Neural progenitor cell (in vitro differentiated cells): ENCODE results near the gene KNOP1.

ENCODE experiments used
- EZH2 ChIP-seq: fragments of 200-600 bp; sonication (generic); IDR thresholded peaks from 2 replicates; pipeline ENCODE4 v1.6.1; 2017; ENCODE audit warnings: antibody characterized with exemption, mild to moderate bottlenecking, moderate library complexity
- EZH2phosphoT487 ChIP-seq: fragments of 200-600 bp; sonication (generic); IDR thresholded peaks from 2 replicates; pipeline ENCODE4 v1.6.1; 2017; ENCODE audit warnings: antibody characterized with exemption
- TF ChIP-seq, protein P1 (sequence below): fragments of 200-600 bp; sonication (generic); IDR thresholded peaks from 2 replicates; pipeline ENCODE4 v1.5.1; 2017; ENCODE audit warnings: antibody characterized with exemption, mild to moderate bottlenecking

DNA sequence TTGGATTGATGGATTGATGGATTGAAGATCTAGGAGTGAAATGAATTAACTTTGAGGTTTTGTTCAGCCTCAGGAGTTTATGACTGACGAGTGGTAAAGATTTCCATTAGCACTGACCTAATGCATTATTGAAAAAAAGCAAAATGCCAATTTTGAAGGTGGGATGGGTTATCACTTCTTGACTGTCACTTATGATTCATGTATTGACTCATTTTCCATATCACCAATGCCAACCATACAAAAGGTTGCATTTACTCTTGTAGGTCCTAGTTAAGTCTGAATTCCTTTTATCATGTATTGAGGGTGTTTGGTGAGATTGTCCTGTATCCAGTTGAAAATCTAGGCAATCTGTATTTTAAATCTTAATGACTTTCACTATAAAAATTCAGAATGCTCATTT lies 57.6 kb downstream of the KNOP1 start:
- TF ChIP-seq, protein P1, sequence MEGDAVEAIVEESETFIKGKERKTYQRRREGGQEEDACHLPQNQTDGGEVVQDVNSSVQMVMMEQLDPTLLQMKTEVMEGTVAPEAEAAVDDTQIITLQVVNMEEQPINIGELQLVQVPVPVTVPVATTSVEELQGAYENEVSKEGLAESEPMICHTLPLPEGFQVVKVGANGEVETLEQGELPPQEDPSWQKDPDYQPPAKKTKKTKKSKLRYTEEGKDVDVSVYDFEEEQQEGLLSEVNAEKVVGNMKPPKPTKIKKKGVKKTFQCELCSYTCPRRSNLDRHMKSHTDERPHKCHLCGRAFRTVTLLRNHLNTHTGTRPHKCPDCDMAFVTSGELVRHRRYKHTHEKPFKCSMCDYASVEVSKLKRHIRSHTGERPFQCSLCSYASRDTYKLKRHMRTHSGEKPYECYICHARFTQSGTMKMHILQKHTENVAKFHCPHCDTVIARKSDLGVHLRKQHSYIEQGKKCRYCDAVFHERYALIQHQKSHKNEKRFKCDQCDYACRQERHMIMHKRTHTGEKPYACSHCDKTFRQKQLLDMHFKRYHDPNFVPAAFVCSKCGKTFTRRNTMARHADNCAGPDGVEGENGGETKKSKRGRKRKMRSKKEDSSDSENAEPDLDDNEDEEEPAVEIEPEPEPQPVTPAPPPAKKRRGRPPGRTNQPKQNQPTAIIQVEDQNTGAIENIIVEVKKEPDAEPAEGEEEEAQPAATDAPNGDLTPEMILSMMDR: no peak
- TF ChIP-seq EZH2phosphoT487: no peak
- TF ChIP-seq EZH2: no peak
